Neural cell (in vitro differentiated cells): Measurements from ENCODE around the gene CACTIN. TPM values are rescaled to one million over a fixed set of nuclear protein-coding genes. Genes with fewer than 3 reads are reported as not detected.

Source experiments
- H2AFZ ChIP-seq: fragments of 200-600, 300-800 bp; sonication (generic), shearing (Covaris generic); 2 replicates; pipeline ENCODE4 v1.6.0; 2014; ENCODE audit warnings: low read depth, mild to moderate bottlenecking, antibody characterized with exemption, low read length, moderate library complexity
- H3F3A ChIP-seq: fragments of 200-600 bp; shearing (Covaris generic); 2 replicates; pipeline ENCODE4 v1.6.1; 2016; ENCODE audit warnings: mild to moderate bottlenecking, moderate library complexity, mixed read lengths, antibody characterized with exemption, low read length; ENCODE audit not compliant: insufficient read depth, poor library complexity, severe bottlenecking
- H3K27ac ChIP-seq: fragments of 200-600, 300-800 bp; sonication (generic), shearing (Covaris generic); 2 replicates; pipeline ENCODE4 v1.5.1; 2014; ENCODE audit warnings: mild to moderate bottlenecking, low read length, moderate library complexity
- H3K27me3 ChIP-seq: fragments of 300-800, 200-600 bp; sonication (generic), shearing (Covaris generic); 2 replicates; pipeline ENCODE4 v1.6.0; 2014; ENCODE audit warnings: mild to moderate bottlenecking, low read depth, low read length, moderate library complexity; ENCODE audit not compliant: insufficient read depth
- H3K36me3 ChIP-seq: fragments of 300-800, 200-600 bp; sonication (generic), shearing (Covaris generic); 2 replicates; pipeline ENCODE4 v1.5.1; 2014; ENCODE audit warnings: mild to moderate bottlenecking, antibody characterized with exemption, low read length, moderate library complexity; ENCODE audit not compliant: insufficient read depth
- H3K4me2 ChIP-seq: fragments of 300-800, 200-600 bp; sonication (generic), shearing (Covaris generic); 2 replicates; pipeline ENCODE4 v1.6.0; 2014; ENCODE audit warnings: mild to moderate bottlenecking, low read length
- H3K4me3 ChIP-seq: fragments of 300-800, 200-600 bp; sonication (generic), shearing (Covaris generic); 2 replicates; pipeline ENCODE4 v1.5.1; 2014; ENCODE audit warnings: mild to moderate bottlenecking, low read length, moderate library complexity
- H3K79me2 ChIP-seq: fragments of 200-600 bp; shearing (Covaris generic); replicated peaks from 2 replicates; pipeline ENCODE4 v1.6.0; 2014; ENCODE audit warnings: mild to moderate bottlenecking, low read length, moderate library complexity; ENCODE audit not compliant: insufficient read depth
- H3K9ac ChIP-seq: fragments of 300-800, 200-600 bp; sonication (generic), shearing (Covaris generic); 2 replicates; pipeline ENCODE4 v1.6.1; 2016; ENCODE audit warnings: mild to moderate bottlenecking, low read length, mixed read lengths
- H3K9me2 ChIP-seq: fragments of 200-600 bp; shearing (Covaris generic); 2 replicates; pipeline ENCODE4 v1.6.1; 2016; ENCODE audit warnings: mild to moderate bottlenecking, low read length, mixed read lengths; ENCODE audit not compliant: insufficient read depth
- H3K9me3 ChIP-seq: fragments of 200-600, 300-800 bp; sonication (generic), shearing (Covaris generic); 2 replicates; pipeline ENCODE4 v1.6.1; 2016; ENCODE audit warnings: mild to moderate bottlenecking, mixed run types, low read length, moderate library complexity, mixed read lengths
- H4K20me1 ChIP-seq: fragments of 200-600 bp; shearing (Covaris generic); 2 replicates; pipeline ENCODE4 v1.6.1; 2016; ENCODE audit warnings: mild to moderate bottlenecking, mixed run types; ENCODE audit not compliant: insufficient read depth
- CTCF ChIP-seq: fragments of 450-650 bp; IDR thresholded peaks from 2 replicates; pipeline ENCODE4 v1.5.1; 2014; ENCODE audit warnings: antibody characterized with exemption, mild to moderate bottlenecking, moderate library complexity; ENCODE audit not compliant: poor library complexity, severe bottlenecking
- EP300 ChIP-seq: fragments of 450-650 bp; conservative IDR thresholded peaks from 2 replicates; pipeline ENCODE4 v1.6.1; 2014; ENCODE audit warnings: antibody characterized with exemption, mild to moderate bottlenecking, moderate library complexity; ENCODE audit not compliant: poor library complexity, severe bottlenecking
- EZH2 ChIP-seq: fragments of 200-600, 300-800 bp; shearing (Covaris generic), sonication (generic); IDR thresholded peaks from 2 replicates; pipeline ENCODE4 v1.6.1; 2014; ENCODE audit warnings: antibody characterized with exemption, low read length, borderline replicate concordance, mild to moderate bottlenecking; ENCODE audit not compliant: insufficient read depth, poor library complexity, severe bottlenecking
- MXI1 ChIP-seq: fragments of 450-650 bp; conservative IDR thresholded peaks from 2 replicates; pipeline ENCODE4 v1.6.1; 2014; ENCODE audit warnings: antibody characterized with exemption, mild to moderate bottlenecking; ENCODE audit not compliant: poor library complexity, severe bottlenecking
- POLR2AphosphoS5 ChIP-seq: IDR thresholded peaks from 2 replicates; pipeline ENCODE4 v1.6.1; 2012
- RAD21 ChIP-seq: fragments of 450-650 bp; conservative IDR thresholded peaks from 2 replicates; pipeline ENCODE4 v1.6.1; 2014; ENCODE audit warnings: antibody characterized with exemption, mild to moderate bottlenecking, moderate library complexity
- REST ChIP-seq: IDR thresholded peaks from 2 replicates; pipeline ENCODE4 v1.6.1; 2012; ENCODE audit warnings: borderline replicate concordance
- SMC3 ChIP-seq: fragments of 450-650 bp; conservative IDR thresholded peaks from 2 replicates; pipeline ENCODE4 v1.6.1; 2014; ENCODE audit warnings: antibody characterized with exemption, mild to moderate bottlenecking, moderate library complexity; ENCODE audit not compliant: poor library complexity
- TAF1 ChIP-seq: IDR thresholded peaks from 2 replicates; pipeline ENCODE4 v1.6.1; 2012; ENCODE audit warnings: low read depth
- polyA plus RNA-seq: library from polyadenylated mRNA; depleted of rRNA; stranded (reverse); fragments of >200 nt; gene quantifications from 2 replicates; pipeline ENCODE4 v1.2.3, GENCODE V29; 2014

The CACTIN gene
- polyA plus RNA-seq, 1 donor from 2014 or later = 21.4 TPM

GRCh38 chr19:3665681-3666544 is 39.3 kb upstream of the CACTIN start:
- Histone ChIP-seq H3K27ac (no peak overlapping the region), H3K79me2 (no peaks in the 10 kb centered on the region), H3K9me2 (no peaks in the 10 kb centered on the region), H3K27me3 (no peaks in the 10 kb centered on the region), H3K4me2 (no peak overlapping the region), H3K9ac (no peak overlapping the region), H3F3A (no peaks in the 10 kb centered on the region), H3K4me3 (no peak overlapping the region), H3K36me3 (peaks cover 6% of the 10 kb centered on the region), H2AFZ (no peak overlapping the region), H4K20me1 (no peaks in the 10 kb centered on the region), H3K9me3 (no peaks in the 10 kb centered on the region)
- no peak for TF ChIP-seq REST
- peak; percentile 88 for TF ChIP-seq CTCF
- TF ChIP-seq EZH2 = no peak
- TF ChIP-seq RAD21 = peak; percentile 89
- TF ChIP-seq SMC3 = peak; percentile 89

DNA sequence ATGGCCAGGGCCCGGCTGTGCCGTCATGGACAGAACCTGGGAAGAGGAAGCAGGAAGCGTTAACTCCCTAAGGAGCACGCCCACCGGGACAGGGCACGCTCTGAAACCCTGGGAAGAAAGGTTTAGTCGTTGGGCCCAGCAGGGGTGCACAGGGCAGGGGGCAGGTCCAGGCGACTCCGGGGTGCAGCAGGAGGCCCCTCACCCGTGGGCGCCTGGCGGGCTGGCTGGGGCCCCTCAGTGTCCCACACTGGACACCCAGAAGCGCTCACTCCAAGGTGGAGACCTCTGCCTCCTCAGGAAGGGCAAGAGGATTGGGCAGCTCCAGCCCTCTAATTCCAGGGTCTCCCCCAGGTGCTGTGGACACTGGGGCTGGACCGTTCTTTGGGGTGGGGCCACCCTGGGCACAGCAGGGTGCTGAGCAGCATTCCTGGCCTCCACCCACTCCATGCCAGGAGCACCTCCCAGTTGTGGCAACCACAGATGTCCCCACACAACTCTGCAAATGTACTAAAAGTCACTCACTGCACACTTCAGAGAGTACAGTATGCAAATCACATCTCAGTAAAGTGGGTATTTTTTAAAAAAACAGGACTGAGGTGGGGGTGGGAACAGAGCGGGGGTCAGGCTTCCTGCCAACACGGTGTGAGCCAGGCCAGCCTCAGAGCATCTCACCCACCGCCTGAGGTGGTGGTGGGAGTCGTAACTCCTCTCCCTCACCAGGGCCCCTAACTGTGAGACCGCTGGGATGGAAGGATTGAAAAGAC is 38.5 kb upstream of the CACTIN start:
- H3K4me3 ChIP-seq = no peak overlapping the region
- H3K27ac ChIP-seq = no peak overlapping the region
- peaks cover 6% of the 10 kb centered on the region for H3K36me3 ChIP-seq
- no peaks in the 10 kb centered on the region for H4K20me1 ChIP-seq
- no peak overlapping the region for H3K4me2 ChIP-seq
- TF ChIP-seq POLR2AphosphoS5 (no peak), SMC3 (no peak), CTCF (no peak), EZH2 (no peak), EP300 (no peak), TAF1 (no peak), RAD21 (no peak), MXI1 (no peak), REST (no peak)
- no peaks in the 10 kb centered on the region for H3K9me3 ChIP-seq
- no peaks in the 10 kb centered on the region for H3F3A ChIP-seq
- no peak overlapping the region for H2AFZ ChIP-seq
- no peaks in the 10 kb centered on the region for H3K9me2 ChIP-seq
- no peaks in the 10 kb centered on the region for H3K27me3 ChIP-seq
- H3K79me2 ChIP-seq = no peaks in the 10 kb centered on the region
- no peak overlapping the region for H3K9ac ChIP-seq
